HepG2 (cell line): ENCODE measurements around the gene TESK1. TPM values are rescaled to one million over a fixed set of nuclear protein-coding genes. Genes with fewer than 3 reads are reported as not detected.

Source experiments
- ATAC-seq: fragments of 200-7000 bp; cut with Tn5 transposase; 3 replicates; pipeline ENCODE4 v1.9.1; 2020; ENCODE audit warnings: mild to moderate bottlenecking, moderate library complexity
- BruUV-seq: library from RNA; stranded (reverse); fragments of 400-500 nt; replicated peaks from 2 replicates; lab custom pipeline; 2021; lab: Mats Ljungman, UMichigan
- CTCF ChIA-PET: fragments of 300-600 bp; formaldehyde crosslinking; extraction: SDS; loops from one replicate; lab custom pipeline; 2021; ENCODE audit warnings: low total read pairs, inconsistent platforms, low intra/inter-chr PET ratio; lab: Yijun Ruan, JAX
- POLR2A ChIA-PET: fragments of 350-600 bp; sonication (Branson Sonifier 250); formaldehyde crosslinking; loops from one replicate; lab custom pipeline; 2020; ENCODE audit warnings: antibody characterized with exemption, inconsistent platforms; lab: Yijun Ruan, JAX
- DNase-seq: peaks from one replicate; pipeline ENCODE4 v3.0.0-alpha.2; 2015; ENCODE audit warnings: low spot score
- FAIRE-seq: peaks from 3 replicates; lab custom pipeline; 2011; peaks lifted over from hg19 to GRCh38; lab: Jason Lieb, UNC
- H2AFZ ChIP-seq: one replicate; pipeline ENCODE4 v1.6.1; 2011; ENCODE audit warnings: low read length, inconsistent platforms
- H3K27ac ChIP-seq: fragments of 300-600 bp; 3 replicates; pipeline ENCODE4 v1.8.0; 2011; ENCODE audit warnings: mixed run types, mild to moderate bottlenecking, mixed read lengths, low read length, inconsistent platforms; ENCODE audit not compliant: insufficient read depth; ENCODE audit errors: extremely low read length
- H3K27me3 ChIP-seq, 2 experiments: fragments of 200-600 bp in 1 of 2; 2 replicates in 1 of 2; 3 replicates in 1 of 2; pipeline versions ENCODE4 v1.6.0 to v1.8.0; 2011; ENCODE audit warnings: low read length in 2 of 2, mild to moderate bottlenecking in 2 of 2, moderate library complexity in 2 of 2, inconsistent platforms in 1 of 2; ENCODE audit not compliant: insufficient read depth in 2 of 2, control insufficient read depth in 1 of 2
- H3K36me3 ChIP-seq, 2 experiments: fragments of 200-600 bp in 1 of 2; replicated peaks in 1 of 2; 2 replicates in 1 of 2; 3 replicates in 1 of 2; pipeline versions ENCODE4 v1.5.1 to v1.8.0; 2011; ENCODE audit warnings: low read length in 2 of 2, inconsistent platforms in 1 of 2; ENCODE audit not compliant: insufficient read depth in 2 of 2, control insufficient read depth in 1 of 2
- H3K4me1 ChIP-seq: 2 replicates; pipeline ENCODE4 v1.5.1; 2012; ENCODE audit warnings: low read length, inconsistent platforms; ENCODE audit not compliant: insufficient read depth
- H3K4me2 ChIP-seq: 2 replicates; pipeline ENCODE4 v1.6.0; 2011; ENCODE audit warnings: low read depth, low read length, inconsistent platforms
- H3K4me3 ChIP-seq, 3 experiments: fragments of 200-600 bp in 1 of 3; sonication (generic), shearing (Covaris generic) in 1 of 3; replicated peaks in 1 of 3; 2 replicates each; pipeline ENCODE4 v1.5.1; 2011 to 2016; ENCODE audit warnings: low read length in 3 of 3, inconsistent platforms in 2 of 3, low read depth in 2 of 3, mild to moderate bottlenecking in 2 of 3, control low read depth in 1 of 3, mixed read lengths in 1 of 3; ENCODE audit not compliant: insufficient read depth in 1 of 3
- H3K79me2 ChIP-seq: one replicate; pipeline ENCODE4 v1.6.1; 2011; ENCODE audit warnings: low read length, inconsistent platforms; ENCODE audit not compliant: insufficient read depth
- H3K9ac ChIP-seq: 2 replicates; pipeline ENCODE4 v1.6.0; 2011; ENCODE audit warnings: mild to moderate bottlenecking, low read depth, low read length, inconsistent platforms; ENCODE audit not compliant: insufficient read depth
- H3K9me3 ChIP-seq: 2 replicates; pipeline ENCODE4 v1.5.1; 2012; ENCODE audit warnings: mild to moderate bottlenecking, low read length
- H4K20me1 ChIP-seq: 2 replicates; pipeline ENCODE4 v1.6.0; 2011; ENCODE audit warnings: inconsistent platforms, mild to moderate bottlenecking, low read length, moderate library complexity; ENCODE audit not compliant: insufficient read depth
- CHCHD3 ChIP-seq: sonication (generic); formaldehyde crosslinking; IDR thresholded peaks from 2 replicates; pipeline ENCODE4 v1.8.0; 2022; ENCODE audit warnings: mild to moderate bottlenecking, missing genetic modification reagents, moderate library complexity
- IRX3 ChIP-seq: sonication (generic); formaldehyde crosslinking; IDR thresholded peaks from 2 replicates; pipeline ENCODE4 v1.8.1; 2023; ENCODE audit warnings: mild to moderate bottlenecking, low read depth, missing genetic modification reagents, borderline replicate concordance
- JUN ChIP-seq: sonication (generic); formaldehyde crosslinking; IDR thresholded peaks from 2 replicates; pipeline ENCODE4 v1.4.0; 2020; ENCODE audit warnings: mild to moderate bottlenecking, missing genetic modification reagents
- MAFK ChIP-seq, 2 experiments: IDR thresholded peaks in 1 of 2; conservative IDR thresholded peaks in 1 of 2; 2 replicates each; pipeline ENCODE4 v1.6.1; 2011; ENCODE audit warnings: improper control_type of control experiment in 2 of 2, low read length in 2 of 2
- ZNF121 ChIP-seq: sonication (generic); formaldehyde crosslinking; IDR thresholded peaks from 2 replicates; pipeline ENCODE4 v1.5.0; 2020; ENCODE audit warnings: mild to moderate bottlenecking, missing genetic modification reagents
- ZNF431 ChIP-seq: sonication (generic); formaldehyde crosslinking; IDR thresholded peaks from 2 replicates; pipeline ENCODE4 v1.9.0; 2022; ENCODE audit warnings: missing genetic modification reagents, low read depth, mild to moderate bottlenecking, borderline replicate concordance
- WGBS: methylation state at CpG from one replicate; pipeline ENCODE4 v1.1.6; 2017; ENCODE audit warnings: low lambda C conversion rate; 5-methylcytosine and 5-hydroxymethylcytosine counted together
- in situ Hi-C: cut with HindIII; loops from 2 replicates; pipeline ENCODE4 v1.10.0; 2017; ENCODE audit warnings: low pct_unique_long_range_greater_than_20kb; ENCODE audit not compliant: extremely low pct_ligation_motif_present
- intact Hi-C: fragments of 100-400 bp; cut with micrococcal nuclease; formaldehyde crosslinking; loops from one replicate; pipeline ENCODE4 v1.10.0; 2022; ENCODE audit not compliant: unreplicated experiment
- polyA plus RNA-seq, 8 experiments: library from polyadenylated mRNA; depleted of rRNA in 3 of 8; stranded (reverse) in 7 of 8; unstranded in 1 of 8; fragments of >200 nt; fragmentation: Illumina TruSeq in 4 of 8; extraction: Trizol in 4 of 8; gene quantifications; 2 replicates each; pipeline versions ENCODE4 v1.2.1 to v1.2.3, GENCODE V29; 2011 to 2016; ENCODE audit warnings: low read depth in 4 of 8, missing spikeins in 1 of 8, mixed read lengths in 1 of 8; ENCODE audit not compliant: insufficient read depth in 1 of 8
- total RNA-seq, 5 experiments: library from RNA; depleted of rRNA; stranded (reverse); fragments of >200 nt; fragmentation: Illumina TruSeq; extraction: Trizol; gene quantifications; 2 replicates each; pipeline ENCODE4 v1.2.3, GENCODE V29; 2016; ENCODE audit warnings: low read depth in 1 of 5
- TF ChIP-seq, protein P1 (sequence below): sonication (generic); formaldehyde crosslinking; IDR thresholded peaks from 2 replicates; pipeline ENCODE4 v1.5.0; 2020; ENCODE audit warnings: mild to moderate bottlenecking, missing genetic modification reagents, borderline replicate concordance

Gene TESK1
- total and polyA plus RNA-seq, 2 of the 13 experiments (the other 11 are each of a cell fraction or from before 2014, with no cell fraction given) = 7.3 to 13.6 TPM

DNA sequence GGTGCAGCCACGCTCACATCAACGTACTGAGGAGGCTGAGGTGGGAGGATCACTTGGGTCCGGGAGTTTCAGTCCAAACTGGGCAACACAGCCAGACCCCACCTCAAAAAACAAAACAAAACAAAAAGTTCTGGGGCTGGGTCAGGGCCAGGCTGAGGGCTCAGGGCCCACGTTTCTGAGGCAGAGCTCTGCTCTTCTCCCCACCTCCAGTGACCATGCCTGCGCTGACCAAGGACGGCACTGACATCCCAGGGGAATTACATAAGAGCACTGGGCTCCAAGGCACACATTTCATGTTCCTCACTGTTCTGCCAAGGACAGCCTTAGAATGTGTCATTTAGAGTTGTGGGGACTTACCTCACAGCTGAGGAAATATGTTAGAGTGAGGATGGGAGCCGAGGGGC lies 40.4 kb upstream of the TESK1 start:
- ChIA-PET POLR2A (no interaction called here), CTCF (no interaction called here)
- Histone ChIP-seq H4K20me1 (no peaks in the 10 kb centered on the region), H3K4me1 (peaks cover 14% of the 10 kb centered on the region), H3K9me3 (no peaks in the 10 kb centered on the region), H3K4me2 (no peak overlapping the region), H3K27ac (no peak overlapping the region), H3K27me3 (no peaks in the 10 kb centered on the region), H3K79me2 (no peaks in the 10 kb centered on the region), H3K9ac (no peak overlapping the region; the same call in 1 of the 2 replicates), H3K36me3 (no peaks in the 10 kb centered on the region; a peak in 2 of 5 replicates), H3K4me3 (no peak overlapping the region), H2AFZ (no peak overlapping the region)
- no peak for DNase-seq
- in situ Hi-C loops = loop anchor here (5.0 kb wide), 1 partner anchor 33 kb away; no protein-coding TSS in a partner anchor
- ATAC-seq = no peak
- TF ChIP-seq ZNF121 = peak; percentile 86
- TF ChIP-seq ZNF431 = no peak
- intact Hi-C loops = loop anchor here (5.0 kb wide), 1 partner anchor 33 kb away; no protein-coding TSS in a partner anchor
- no peak for FAIRE-seq
- WGBS = 95% methylated on average over 7 of the region's 7 CpGs
- BruUV-seq = no TSS peak

DNA sequence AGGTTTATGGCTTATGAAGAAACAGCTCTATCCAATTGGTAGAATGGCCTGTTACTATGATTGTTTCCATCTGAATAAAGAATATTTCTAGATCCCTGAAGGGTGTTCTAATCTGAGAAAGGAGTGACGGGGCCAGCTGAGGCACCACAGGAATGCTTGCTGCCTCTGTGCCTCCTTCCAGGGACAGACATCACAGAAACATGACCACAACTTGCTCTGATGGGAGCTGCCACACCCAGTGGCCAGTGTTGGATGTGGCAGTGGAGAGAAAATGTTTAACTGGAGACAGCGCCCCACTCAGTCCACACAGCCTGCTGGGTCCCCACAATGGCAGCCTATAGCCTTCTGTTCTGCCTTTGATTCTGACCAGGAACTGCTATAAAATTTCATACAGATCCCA lies 38.6 kb upstream of the TESK1 start:
- Histone ChIP-seq H3K9ac (no peak overlapping the region), H3K27ac (no peak overlapping the region), H3K4me2 (no peak overlapping the region), H3K4me1 (peaks cover 14% of the 10 kb centered on the region), H2AFZ (no peak overlapping the region), H4K20me1 (no peaks in the 10 kb centered on the region), H3K9me3 (no peaks in the 10 kb centered on the region), H3K27me3 (no peaks in the 10 kb centered on the region), H3K36me3 (no peaks in the 10 kb centered on the region; a peak in 1 of 5 replicates), H3K79me2 (no peaks in the 10 kb centered on the region), H3K4me3 (no peak overlapping the region)
- 92% methylated on average over 2 of the region's 2 CpGs for WGBS
- ChIA-PET POLR2A (no interaction called here), CTCF (no interaction called here)
- BruUV-seq = no TSS peak
- TF ChIP-seq, protein P1, sequence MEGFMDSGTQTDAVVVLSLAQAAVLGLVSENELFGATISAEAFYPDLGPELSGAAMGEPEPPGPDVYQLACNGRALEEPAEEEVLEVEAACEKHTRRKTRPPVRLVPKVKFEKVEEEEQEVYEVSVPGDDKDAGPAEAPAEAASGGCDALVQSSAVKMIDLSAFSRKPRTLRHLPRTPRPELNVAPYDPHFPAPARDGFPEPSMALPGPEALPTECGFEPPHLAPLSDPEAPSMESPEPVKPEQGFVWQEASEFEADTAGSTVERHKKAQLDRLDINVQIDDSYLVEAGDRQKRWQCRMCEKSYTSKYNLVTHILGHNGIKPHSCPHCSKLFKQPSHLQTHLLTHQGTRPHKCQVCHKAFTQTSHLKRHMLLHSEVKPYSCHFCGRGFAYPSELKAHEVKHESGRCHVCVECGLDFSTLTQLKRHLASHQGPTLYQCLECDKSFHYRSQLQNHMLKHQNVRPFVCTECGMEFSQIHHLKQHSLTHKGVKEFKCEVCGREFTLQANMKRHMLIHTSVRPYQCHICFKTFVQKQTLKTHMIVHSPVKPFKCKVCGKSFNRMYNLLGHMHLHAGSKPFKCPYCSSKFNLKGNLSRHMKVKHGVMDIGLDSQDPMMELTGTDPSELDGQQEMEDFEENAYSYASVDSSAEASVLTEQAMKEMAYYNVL (CRISPR knock-in tag) = no peak
- TF ChIP-seq CHCHD3 (CRISPR knock-in tag) (no peak), MAFK (conservative IDR thresholded peaks at IDR 0.05 in 1 of 2, IDR thresholded peaks at IDR 0.05 in 1 of 2; ENCODE audit: low read length in 2 of 2) (no peak), JUN (CRISPR knock-in tag) (no peak), IRX3 (CRISPR knock-in tag) (no peak)
- DNase-seq (no peak), ATAC-seq (peak; percentile 24; the same call in 2 of the 3 replicates), FAIRE-seq (no peak)
- in situ Hi-C loops = no loop called here
- intact Hi-C loops = no loop called here
